HT1080 (cell line): ENCODE data around the gene SFMBT1. TPM values are rescaled to one million over a fixed set of nuclear protein-coding genes. Genes with fewer than 3 reads are reported as not detected.

Experiments used
- DNase-seq: peaks from one replicate; pipeline ENCODE4 v3.0.0-alpha.2; 2015; ENCODE audit warnings: low read depth
- total RNA-seq: library from RNA; depleted of rRNA; stranded (reverse); fragments of >200 nt; shearing (Covaris generic); gene quantifications from 2 replicates; pipeline ENCODE4 v1.2.3, GENCODE V29; 2014

The SFMBT1 gene
- total RNA-seq, 1 experiment from 2014 or later = 11.8 TPM

- no peak for DNase-seq
Measured at GRCh38 chr3:53003320-53003719, 42.6 kb downstream of the SFMBT1 start.

GRCh38 chr3:52998771-52999513 is 46.9 kb downstream of the SFMBT1 start:
- no peak for DNase-seq

- no peak for DNase-seq
Measured at GRCh38 chr3:52990637-52991036, 55.2 kb downstream of the SFMBT1 start.

- DNase-seq = no peak
Measured at GRCh38 chr3:52986938-52987337, 58.9 kb downstream of the SFMBT1 start.

- DNase-seq = peak; percentile 65
Measured at GRCh38 chr3:52986049-52986448, 59.8 kb downstream of the SFMBT1 start.

- DNase-seq = no peak
Measured at GRCh38 chr3:52983828-52984227, 62.0 kb downstream of the SFMBT1 start.

- DNase-seq = no peak
Measured at GRCh38 chr3:52983336-52983807, 62.5 kb downstream of the SFMBT1 start.

GRCh38 chr3:52982839-52983238 is 63.0 kb downstream of the SFMBT1 start:
- no peak for DNase-seq

GRCh38 chr3:52979190-52979983 is 66.5 kb downstream of the SFMBT1 start:
- DNase-seq = no peak

- no peak for DNase-seq
Measured at GRCh38 chr3:52978109-52978754, 67.6 kb downstream of the SFMBT1 start.

- DNase-seq = no peak
Measured at GRCh38 chr3:52973806-52974205, 72.1 kb downstream of the SFMBT1 start.

- DNase-seq = no peak
Measured at GRCh38 chr3:52971895-52972294, 74.0 kb downstream of the SFMBT1 start.

GRCh38 chr3:52967398-52967797 is 78.5 kb downstream of the SFMBT1 start:
- no peak for DNase-seq

GRCh38 chr3:52962160-52962559 is 83.7 kb downstream of the SFMBT1 start:
- no peak for DNase-seq

GRCh38 chr3:52959773-52960172 is 86.1 kb downstream of the SFMBT1 start:
- no peak for DNase-seq

- DNase-seq = no peak
Measured at GRCh38 chr3:52939600-52939999, 106.3 kb downstream of the SFMBT1 start.

- DNase-seq = peak; percentile 46
Measured at GRCh38 chr3:52934630-52935530, 111.0 kb downstream of the SFMBT1 start.

- DNase-seq = no peak
Measured at GRCh38 chr3:52931889-52932288, 114.0 kb downstream of the SFMBT1 start.

- DNase-seq = no peak
Measured at GRCh38 chr3:52931328-52931727, 114.5 kb downstream of the SFMBT1 start.

GRCh38 chr3:52930748-52931147 is 115.1 kb downstream of the SFMBT1 start:
- no peak for DNase-seq

GRCh38 chr3:52926554-52926953 is 119.3 kb downstream of the SFMBT1 start:
- DNase-seq = no peak
